C4-2B (cell line): ENCODE measurements around the gene HOXB4.

Experiments
- CTCF ChIP-seq: fragments of 450-650 bp; conservative IDR thresholded peaks from 2 replicates; pipeline ENCODE4 v1.5.1; 2017; ENCODE audit warnings: mild to moderate bottlenecking
- ZFX ChIP-seq: fragments of 450-650 bp; IDR thresholded peaks from 2 replicates; pipeline ENCODE4 v1.6.1; 2017

DNA sequence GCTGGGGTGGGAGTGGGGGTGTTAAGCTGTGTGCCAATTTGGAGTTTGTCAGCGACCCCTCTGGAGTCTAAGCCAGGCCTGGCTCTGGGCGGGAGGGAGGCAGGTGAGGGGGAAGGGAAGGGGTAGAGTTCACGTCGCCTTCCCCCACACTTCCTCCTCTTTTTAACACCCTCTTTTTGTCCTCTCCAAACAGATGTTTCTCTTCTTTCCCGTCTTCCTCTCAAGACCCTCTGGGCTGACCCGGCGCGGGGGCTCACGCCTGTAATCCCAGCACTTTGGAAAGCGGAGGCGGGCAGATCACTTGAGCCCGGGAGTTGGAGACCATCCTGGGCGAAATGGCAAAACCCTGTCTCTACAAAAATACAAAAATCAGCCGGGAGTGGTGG lies 50.6 kb downstream of the HOXB4 start:
- TF ChIP-seq CTCF: no peak
- no peak for TF ChIP-seq ZFX
